HEK293T (cell line): ENCODE measurements around the gene TSC2.

ENCODE experiments used
- BHLHE40 ChIP-seq: fragments of 450-650 bp; IDR thresholded peaks from 2 replicates; pipeline ENCODE4 v1.6.1; 2016; ENCODE audit warnings: mild to moderate bottlenecking, moderate library complexity, borderline replicate concordance
- CTBP1 ChIP-seq: fragments of 450-650 bp; IDR thresholded peaks from 2 replicates; pipeline ENCODE4 v1.6.1; 2016; ENCODE audit warnings: borderline replicate concordance
- ELF4 ChIP-seq: fragments of 450-650 bp; IDR thresholded peaks from 2 replicates; pipeline ENCODE4 v1.6.1; 2017; ENCODE audit warnings: antibody characterized with exemption
- FOXA1 ChIP-seq: fragments of 450-650 bp; IDR thresholded peaks from 2 replicates; pipeline ENCODE4 v1.6.1; 2016; ENCODE audit warnings: mild to moderate bottlenecking
- FOXM1 ChIP-seq: fragments of 450-650 bp; IDR thresholded peaks from 2 replicates; pipeline ENCODE4 v1.6.1; 2017; ENCODE audit warnings: mild to moderate bottlenecking, borderline replicate concordance
- HDGF ChIP-seq: fragments of 450-650 bp; IDR thresholded peaks from 2 replicates; pipeline ENCODE4 v1.6.1; 2017; ENCODE audit warnings: antibody characterized with exemption, borderline replicate concordance
- SP1 ChIP-seq: fragments of 450-650 bp; IDR thresholded peaks from 2 replicates; pipeline ENCODE4 v1.6.1; 2017
- SUZ12 ChIP-seq: fragments of 450-650 bp; IDR thresholded peaks from 2 replicates; pipeline ENCODE4 v1.6.1; 2016; ENCODE audit warnings: mild to moderate bottlenecking
- TARDBP ChIP-seq: fragments of 450-650 bp; IDR thresholded peaks from 2 replicates; pipeline ENCODE4 v1.6.1; 2016
- TF ChIP-seq, protein P1 (sequence below): fragments of 450-650 bp; IDR thresholded peaks from 2 replicates; pipeline ENCODE4 v1.6.1; 2016

DNA sequence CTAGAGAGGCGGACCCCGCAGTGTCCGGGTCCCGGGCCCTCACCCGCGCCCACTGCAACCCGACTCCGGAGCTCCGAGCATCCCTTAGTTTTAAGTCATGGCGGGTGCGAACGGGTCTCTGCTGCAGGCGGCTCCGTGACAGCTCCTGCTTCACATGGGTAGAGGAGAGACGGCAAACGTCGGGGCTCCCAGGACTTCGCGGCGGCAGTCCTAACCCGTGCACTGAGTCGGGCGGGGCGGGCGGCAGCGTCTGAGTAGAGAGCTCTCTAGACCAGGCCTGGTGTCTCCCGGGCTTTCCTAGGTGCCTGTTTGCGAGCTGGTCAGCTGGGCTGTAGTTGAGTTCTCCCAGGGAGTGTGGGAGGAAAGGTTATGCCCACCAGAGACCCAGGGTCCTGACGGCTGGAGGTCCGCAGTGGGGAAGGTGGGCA, 345 bp downstream of the TSC2 start:
- TF ChIP-seq FOXA1 (no peak), CTBP1 (no peak), HDGF (no peak), SUZ12 (no peak), FOXM1 (no peak), TARDBP (no peak), ELF4 (no peak), SP1 (no peak), BHLHE40 (no peak)
- TF ChIP-seq, protein P1, sequence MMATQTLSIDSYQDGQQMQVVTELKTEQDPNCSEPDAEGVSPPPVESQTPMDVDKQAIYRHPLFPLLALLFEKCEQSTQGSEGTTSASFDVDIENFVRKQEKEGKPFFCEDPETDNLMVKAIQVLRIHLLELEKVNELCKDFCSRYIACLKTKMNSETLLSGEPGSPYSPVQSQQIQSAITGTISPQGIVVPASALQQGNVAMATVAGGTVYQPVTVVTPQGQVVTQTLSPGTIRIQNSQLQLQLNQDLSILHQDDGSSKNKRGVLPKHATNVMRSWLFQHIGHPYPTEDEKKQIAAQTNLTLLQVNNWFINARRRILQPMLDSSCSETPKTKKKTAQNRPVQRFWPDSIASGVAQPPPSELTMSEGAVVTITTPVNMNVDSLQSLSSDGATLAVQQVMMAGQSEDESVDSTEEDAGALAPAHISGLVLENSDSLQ: no peak
